IMR-90 (cell line): ENCODE results near the gene IFNLR1. TPM values are rescaled to one million over a fixed set of nuclear protein-coding genes. Genes with fewer than 3 reads are reported as not detected.

Experiments used
- ATAC-seq: fragments of 200-7000 bp; cut with Tn5 transposase; 2 replicates; pipeline ENCODE4 v1.9.1; 2020; ENCODE audit warnings: low read depth, mild to moderate bottlenecking, moderate library complexity
- BruUV-seq: library from RNA; stranded (reverse); fragments of 400-500 nt; replicated peaks from 2 replicates; lab custom pipeline; 2021; lab: Mats Ljungman, UMichigan
- CTCF ChIA-PET: fragments of 300-600 bp; formaldehyde crosslinking; extraction: SDS; loops from one replicate; lab custom pipeline; 2021; ENCODE audit warnings: antibody characterized with exemption; lab: Yijun Ruan, JAX
- POLR2A ChIA-PET: fragments of 300-600 bp; sonication (Branson Sonifier 250); formaldehyde crosslinking; loops from one replicate; lab custom pipeline; 2022; ENCODE audit warnings: antibody characterized with exemption; ENCODE audit not compliant: unreplicated experiment; lab: Charles Lee
- DNase-seq: peaks from one replicate; pipeline ENCODE4 v3.0.0; 2013
- H2AFZ ChIP-seq: replicated peaks from 2 replicates; pipeline ENCODE3; 2013; ENCODE audit warnings: low read length, mild to moderate bottlenecking; ENCODE audit not compliant: poor library complexity
- H2AK5ac ChIP-seq: 2 replicates; pipeline ENCODE4 v1.6.1; 2013; ENCODE audit warnings: low read depth, low read length, inconsistent platforms
- H2AK9ac ChIP-seq: replicated peaks from 2 replicates; pipeline ENCODE3; 2013; ENCODE audit warnings: mild to moderate bottlenecking, low read depth, low read length, moderate library complexity; ENCODE audit not compliant: poor library complexity
- H2BK120ac ChIP-seq: 2 replicates; pipeline ENCODE4 v1.6.1; 2013; ENCODE audit warnings: low read depth, low read length, inconsistent platforms
- H2BK15ac ChIP-seq: 3 replicates; pipeline ENCODE4 v1.6.1; 2013; ENCODE audit warnings: low read depth, low read length, inconsistent platforms
- H2BK20ac ChIP-seq: 2 replicates; pipeline ENCODE4 v1.6.1; 2013; ENCODE audit warnings: low read depth, mild to moderate bottlenecking, inconsistent platforms, low read length, moderate library complexity
- H2BK5ac ChIP-seq: 2 replicates; pipeline ENCODE4 v1.6.1; 2013; ENCODE audit warnings: mild to moderate bottlenecking, low read depth, low read length, inconsistent platforms; ENCODE audit not compliant: poor library complexity, severe bottlenecking
- H3K14ac ChIP-seq: replicated peaks from 2 replicates; pipeline ENCODE4 v1.6.1; 2013; ENCODE audit warnings: low read depth, low read length, inconsistent platforms
- H3K18ac ChIP-seq: 2 replicates; pipeline ENCODE4 v1.6.1; 2013; ENCODE audit warnings: low read depth, low read length, control low read depth
- H3K23ac ChIP-seq: 2 replicates; pipeline ENCODE4 v1.6.1; 2013; ENCODE audit warnings: low read depth, low read length, inconsistent platforms
- H3K27ac ChIP-seq: 2 replicates; pipeline ENCODE4 v1.5.1; 2013; ENCODE audit warnings: mild to moderate bottlenecking, control low read depth, low read length; ENCODE audit not compliant: insufficient read depth
- H3K27me3 ChIP-seq: 2 replicates; pipeline ENCODE4 v1.6.1; 2013; ENCODE audit warnings: low read length; ENCODE audit not compliant: control insufficient read depth, insufficient read depth
- H3K36me3 ChIP-seq: 2 replicates; pipeline ENCODE4 v1.6.1; 2013; ENCODE audit warnings: low read length, mixed read lengths; ENCODE audit not compliant: control insufficient read depth, insufficient read depth
- H3K4ac ChIP-seq: 2 replicates; pipeline ENCODE4 v1.6.1; 2013; ENCODE audit warnings: low read depth, low read length, inconsistent platforms
- H3K4me1 ChIP-seq: 2 replicates; pipeline ENCODE4 v1.6.1; 2013; ENCODE audit warnings: low read length, mixed read lengths; ENCODE audit not compliant: control insufficient read depth, insufficient read depth
- H3K4me2 ChIP-seq: 2 replicates; pipeline ENCODE4 v1.6.1; 2013; ENCODE audit warnings: low read depth, mild to moderate bottlenecking, control low read depth, low read length, moderate library complexity
- H3K4me3 ChIP-seq: 2 replicates; pipeline ENCODE4 v1.5.1; 2013; ENCODE audit warnings: low read depth, mild to moderate bottlenecking, control low read depth, low read length, moderate library complexity; ENCODE audit not compliant: insufficient read depth
- H3K56ac ChIP-seq: 2 replicates; pipeline ENCODE4 v1.6.1; 2013; ENCODE audit warnings: low read length, inconsistent platforms; ENCODE audit not compliant: insufficient read depth; ENCODE audit errors: extremely low read depth
- H3K79me1 ChIP-seq, 2 experiments: 2 replicates each; pipeline ENCODE4 v1.6.1; 2013; ENCODE audit warnings: low read length in 2 of 2, inconsistent platforms in 1 of 2, low read depth in 1 of 2
- H3K9ac ChIP-seq: 2 replicates; pipeline ENCODE4 v1.6.1; 2013; ENCODE audit warnings: low read depth, low read length, control low read depth
- H3K9me1 ChIP-seq: 2 replicates; pipeline ENCODE4 v1.6.1; 2013; ENCODE audit warnings: low read length, inconsistent platforms; ENCODE audit not compliant: insufficient read depth
- H3K9me3 ChIP-seq: 2 replicates; pipeline ENCODE4 v1.6.1; 2013; ENCODE audit warnings: low read length; ENCODE audit not compliant: control insufficient read depth, insufficient read depth
- H4K20me1 ChIP-seq: 2 replicates; pipeline ENCODE4 v1.6.1; 2013; ENCODE audit warnings: low read length, inconsistent platforms; ENCODE audit not compliant: insufficient read depth
- H4K5ac ChIP-seq: 2 replicates; pipeline ENCODE4 v1.6.1; 2013; ENCODE audit warnings: mild to moderate bottlenecking, low read depth, low read length, control low read depth
- H4K8ac ChIP-seq, 2 experiments: 2 replicates each; pipeline ENCODE4 v1.6.1; 2013; ENCODE audit warnings: low read depth in 2 of 2, low read length in 2 of 2, control low read depth in 1 of 2, inconsistent platforms in 1 of 2
- H4K91ac ChIP-seq: 2 replicates; pipeline ENCODE4 v1.6.1; 2013; ENCODE audit warnings: low read depth, low read length, inconsistent platforms; ENCODE audit not compliant: insufficient read depth
- BHLHE40 ChIP-seq: fragments of 150-350 bp; IDR thresholded peaks from 2 replicates; pipeline ENCODE4 v1.6.1; 2016; ENCODE audit warnings: mild to moderate bottlenecking, low read depth, low read length
- CEBPB ChIP-seq: IDR thresholded peaks from 2 replicates; pipeline ENCODE4 v1.6.1; 2012; ENCODE audit warnings: low read depth, low read length, improper control_type of control experiment
- CHD1 ChIP-seq: IDR thresholded peaks from 2 replicates; pipeline ENCODE4 v1.6.1; 2012; ENCODE audit warnings: low read depth, low read length, improper control_type of control experiment
- CTCF ChIP-seq: conservative IDR thresholded peaks from 2 replicates; pipeline ENCODE4 v1.5.1; 2012; ENCODE audit warnings: mild to moderate bottlenecking, low read depth, low read length, improper control_type of control experiment
- ELK1 ChIP-seq: fragments of 150-350 bp; IDR thresholded peaks from 2 replicates; pipeline ENCODE4 v1.6.1; 2016; ENCODE audit warnings: low read depth, mild to moderate bottlenecking, low read length, moderate library complexity, borderline replicate concordance
- FOS ChIP-seq: fragments of 150-350 bp; IDR thresholded peaks from 2 replicates; pipeline ENCODE4 v1.6.1; 2016; ENCODE audit warnings: low read depth, low read length
- MAFK ChIP-seq: IDR thresholded peaks from 2 replicates; pipeline ENCODE4 v1.6.1; 2012; ENCODE audit warnings: low read depth, low read length, improper control_type of control experiment
- MAZ ChIP-seq: IDR thresholded peaks from 2 replicates; pipeline ENCODE4 v1.6.1; 2012; ENCODE audit warnings: low read depth, mild to moderate bottlenecking, low read length, improper control_type of control experiment, moderate library complexity, borderline replicate concordance
- MXI1 ChIP-seq: IDR thresholded peaks from 2 replicates; pipeline ENCODE4 v1.6.1; 2012; ENCODE audit warnings: low read depth, mild to moderate bottlenecking, low read length, moderate library complexity, borderline replicate concordance
- NFE2L2 ChIP-seq: fragments of 150-350 bp; IDR thresholded peaks from 2 replicates; pipeline ENCODE4 v1.6.1; 2016; ENCODE audit warnings: low read depth, mild to moderate bottlenecking, low read length
- POLR2A ChIP-seq: IDR thresholded peaks from 2 replicates; pipeline ENCODE4 v1.6.1; 2012; ENCODE audit warnings: mild to moderate bottlenecking, low read depth, low read length
- RAD21 ChIP-seq: IDR thresholded peaks from 2 replicates; pipeline ENCODE4 v1.6.1; 2012; ENCODE audit warnings: low read length, improper control_type of control experiment
- RCOR1 ChIP-seq: IDR thresholded peaks from 2 replicates; pipeline ENCODE4 v1.6.1; 2012; ENCODE audit warnings: mild to moderate bottlenecking, low read length, improper control_type of control experiment; ENCODE audit not compliant: insufficient replicate concordance
- RFX5 ChIP-seq: IDR thresholded peaks from 2 replicates; pipeline ENCODE4 v1.8.0; 2012; ENCODE audit warnings: low read depth, mild to moderate bottlenecking, low read length, moderate library complexity
- SMC3 ChIP-seq: fragments of 150-350 bp; IDR thresholded peaks from 2 replicates; pipeline ENCODE4 v1.6.1; 2016; ENCODE audit warnings: low read depth, mild to moderate bottlenecking, antibody characterized with exemption, low read length, moderate library complexity
- USF2 ChIP-seq: fragments of 150-350 bp; IDR thresholded peaks from 2 replicates; pipeline ENCODE4 v1.6.1; 2017; ENCODE audit warnings: mild to moderate bottlenecking, antibody characterized with exemption, low read length, low read depth
- WGBS, 2 experiments: methylation state at CpG; one replicate each; pipeline versions ENCODE4 v1.1.5 to v1.1.7; 2013; ENCODE audit warnings: missing lambda C conversion rate in 2 of 2; ENCODE audit not compliant: insufficient read length in 1 of 2; ENCODE audit errors: extremely low coverage in 2 of 2; 5-methylcytosine and 5-hydroxymethylcytosine counted together
- dilution Hi-C: fragments of 300-500 bp; cut with HindIII; formaldehyde crosslinking; loops from one replicate; pipeline ENCODE4 v1.14.3; 2018; ENCODE audit warnings: low sequenced_read_pairs; ENCODE audit not compliant: unreplicated experiment
- in situ Hi-C: fragments of 300-500 bp; cut with MboI; formaldehyde crosslinking; loops from 3 replicates; pipeline ENCODE4 v1.14.3; 2019; ENCODE audit warnings: low sequenced_read_pairs, inconsistent platforms, mixed read lengths
- intact Hi-C: fragments of 100-400 bp; cut with micrococcal nuclease; formaldehyde crosslinking; loops from 2 replicates; pipeline ENCODE4 v1.10.0; 2022
- polyA plus RNA-seq, 3 experiments: library from polyadenylated mRNA; depleted of rRNA; stranded (reverse); fragments of >200 nt; gene quantifications; 2 replicates each; pipeline ENCODE4 v1.2.3, GENCODE V29; 2012; ENCODE audit warnings: low replicate concordance in 1 of 3
- total RNA-seq: library from RNA; depleted of rRNA; stranded (reverse); fragments of >200 nt; gene quantifications from 2 replicates; pipeline ENCODE4 v1.2.3, GENCODE V29; 2012

Gene IFNLR1
- total and polyA plus RNA-seq, 2 of the 4 experiments (the other 2 are of a cell fraction), result not detected

- H4K8ac ChIP-seq, result no peak overlapping the region
- H3K9me1 ChIP-seq, result no peaks in the 10 kb centered on the region
- no peak overlapping the region for H4K91ac ChIP-seq
- ATAC-seq, result no peak
- H3K9me3 ChIP-seq, result peaks cover 4% of the 10 kb centered on the region
- no peak overlapping the region for H3K18ac ChIP-seq
- no CpG with 5 or more reads among the region's 1 CpG for WGBS, 2 experiments
- H2BK15ac ChIP-seq, result no peak overlapping the region
- H3K27ac ChIP-seq, result no peak overlapping the region
- no peak overlapping the region for H2AFZ ChIP-seq
- H3K27me3 ChIP-seq, result peaks cover 34% of the 10 kb centered on the region
- H4K20me1 ChIP-seq, result no peaks in the 10 kb centered on the region
- no peaks in the 10 kb centered on the region for H3K4me1 ChIP-seq
- H2BK20ac ChIP-seq, result no peak overlapping the region
- H3K36me3 ChIP-seq, result no peaks in the 10 kb centered on the region
- no peaks in the 10 kb centered on the region for H3K79me1 ChIP-seq
- intact Hi-C loops, result loop anchor here (10.0 kb wide), 1 partner anchor 49 kb away; no protein-coding TSS in a partner anchor
- no TSS peak for BruUV-seq
- no peak overlapping the region for H3K4me3 ChIP-seq
- no peak overlapping the region for H3K14ac ChIP-seq
- in situ Hi-C loops, result no loop called here
- H2BK5ac ChIP-seq, result no peak overlapping the region
- H4K5ac ChIP-seq, result no peak overlapping the region
- H2AK5ac ChIP-seq, result no peak overlapping the region
- no peak overlapping the region for H3K23ac ChIP-seq
- H3K56ac ChIP-seq, result no peak overlapping the region
- TF ChIP-seq NFE2L2 (no peak), RFX5 (no peak), POLR2A (no peak), MAFK (no peak), SMC3 (no peak), MAZ (no peak), MXI1 (no peak), CTCF (no peak), USF2 (no peak), BHLHE40 (no peak), ELK1 (no peak), RAD21 (no peak), CEBPB (no peak), FOS (no peak), CHD1 (no peak), RCOR1 (no peak)
- dilution Hi-C loops, result no loop called here
- POLR2A ChIA-PET, result no interaction called here
- CTCF ChIA-PET, result no interaction called here
- no peak overlapping the region for H2BK120ac ChIP-seq
- no peak overlapping the region for H3K9ac ChIP-seq
- H2AK9ac ChIP-seq, result no peak overlapping the region
- H3K4ac ChIP-seq, result no peak overlapping the region
- H3K4me2 ChIP-seq, result no peak overlapping the region
- DNase-seq, result no peak
Observed at GRCh38 chr1:24133819-24134218, 53.3 kb downstream of the IFNLR1 start.
